Panc1 (cell line): ENCODE measurements around the gene PLCH1. TPM values are rescaled to one million over a fixed set of nuclear protein-coding genes. Genes with fewer than 3 reads are reported as not detected.

ENCODE experiments used
- ATAC-seq: fragments of 200-7000 bp; cut with Tn5 transposase; 2 replicates; pipeline ENCODE4 v1.9.1; 2020; ENCODE audit warnings: mild to moderate bottlenecking, moderate library complexity
- BruUV-seq: library from RNA; stranded (reverse); fragments of 400-500 nt; replicated peaks from 2 replicates; lab custom pipeline; 2021; lab: Mats Ljungman, UMichigan
- CTCF ChIA-PET: fragments of 300-600 bp; sonication (Branson Sonifier 250); formaldehyde crosslinking; loops from one replicate; lab custom pipeline; 2022; ENCODE audit warnings: antibody characterized with exemption; lab: Charles Lee
- POLR2A ChIA-PET: fragments of 300-600 bp; sonication (Branson Sonifier 250); formaldehyde crosslinking; loops from one replicate; lab custom pipeline; 2022; ENCODE audit warnings: antibody characterized with exemption; lab: Charles Lee
- DNase-seq: peaks from one replicate; pipeline ENCODE4 v3.0.0-alpha.2; 2010; ENCODE audit warnings: low read depth, low spot score
- H3K27ac ChIP-seq: 2 replicates; pipeline ENCODE4 v1.5.1; 2011; ENCODE audit warnings: mild to moderate bottlenecking, low read length, inconsistent platforms
- H3K27me3 ChIP-seq: fragments of 200-500 bp; sonication (Bioruptor generic); 2 replicates; pipeline ENCODE4 v1.6.0; 2014; ENCODE audit warnings: low read length, inconsistent platforms; ENCODE audit not compliant: control insufficient read depth, insufficient read depth
- H3K36me3 ChIP-seq: fragments of 200-500 bp; sonication (Bioruptor generic); 2 replicates; pipeline ENCODE4 v1.5.1; 2014; ENCODE audit warnings: inconsistent platforms, mild to moderate bottlenecking, low read length, moderate library complexity; ENCODE audit not compliant: control insufficient read depth, insufficient read depth
- H3K4me1 ChIP-seq: 2 replicates; pipeline ENCODE4 v1.5.1; 2011; ENCODE audit warnings: inconsistent platforms, mild to moderate bottlenecking, low read length, moderate library complexity; ENCODE audit not compliant: control insufficient read depth, insufficient read depth
- H3K4me3 ChIP-seq, 2 experiments: 2 replicates each; pipeline ENCODE4 v1.5.1; 2011 to 2012; ENCODE audit warnings: low read depth in 2 of 2, low read length in 2 of 2, mild to moderate bottlenecking in 2 of 2, inconsistent platforms in 1 of 2, moderate library complexity in 1 of 2
- H3K9me3 ChIP-seq: fragments of 200-500 bp; sonication (Bioruptor generic); 2 replicates; pipeline ENCODE4 v1.5.1; 2014; ENCODE audit warnings: low read depth, mild to moderate bottlenecking, inconsistent platforms, low read length, moderate library complexity; ENCODE audit not compliant: control insufficient read depth, insufficient read depth
- POLR2AphosphoS5 ChIP-seq: IDR thresholded peaks from 2 replicates; pipeline ENCODE4 v1.6.1; 2012; ENCODE audit warnings: mild to moderate bottlenecking, low read depth, low read length, moderate library complexity
- SIN3A ChIP-seq: IDR thresholded peaks from 2 replicates; pipeline ENCODE4 v1.6.1; 2012; ENCODE audit warnings: low read depth, mild to moderate bottlenecking, low read length, moderate library complexity, borderline replicate concordance; ENCODE audit not compliant: insufficient read depth
- TCF7L2 ChIP-seq: IDR thresholded peaks from 2 replicates; pipeline ENCODE4 v1.6.1; 2011; ENCODE audit warnings: mild to moderate bottlenecking, low read depth, low read length, inconsistent platforms
- in situ Hi-C: cut with HindIII; loops from 2 replicates; pipeline ENCODE4 v1.10.0; 2016; ENCODE audit warnings: low sequenced_read_pairs, low pct_unique_long_range_greater_than_20kb
- intact Hi-C: fragments of 100-400 bp; cut with micrococcal nuclease; formaldehyde crosslinking; loops from one replicate; pipeline ENCODE4 v1.10.0; 2022; ENCODE audit not compliant: unreplicated experiment
- total RNA-seq: library from RNA; stranded (reverse); gene quantifications from one replicate; pipeline ENCODE4 v1.2.1, GENCODE V29; 2021; ENCODE audit not compliant: unreplicated experiment
- TF ChIP-seq, protein P1 (sequence below), 2 experiments: IDR thresholded peaks; 2 replicates each; pipeline ENCODE4 v1.6.1; 2011 to 2012; ENCODE audit warnings: low read depth in 2 of 2, control low read depth in 1 of 2, low read length in 1 of 2, mild to moderate bottlenecking in 1 of 2, moderate library complexity in 1 of 2; ENCODE audit not compliant: insufficient read depth in 1 of 2
- TF ChIP-seq, protein P2 (sequence below): fragments of 450-650 bp; IDR thresholded peaks from 2 replicates; pipeline ENCODE4 v1.5.1; 2017; ENCODE audit warnings: mild to moderate bottlenecking

Gene PLCH1
- total RNA-seq, 1 experiment from 2014 or later: 0.03 TPM

DNA sequence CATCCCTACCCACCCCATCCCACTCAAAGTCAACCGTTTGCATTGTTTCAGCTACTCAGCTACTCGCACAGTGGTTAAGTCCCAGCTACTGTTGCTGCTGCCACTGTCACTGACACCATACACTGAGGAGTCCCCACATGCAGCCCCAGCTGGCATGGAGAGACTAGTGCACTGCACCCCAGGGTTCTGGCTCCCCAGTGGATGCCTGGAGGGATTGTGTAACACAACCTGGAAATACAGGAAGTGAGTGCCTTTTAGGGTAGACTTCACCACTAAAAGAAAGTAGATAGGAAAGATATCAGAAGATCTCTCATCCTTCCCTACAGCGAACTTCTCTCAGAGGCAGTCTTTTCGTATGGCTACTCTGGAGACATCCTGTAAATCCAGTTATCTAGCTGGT lies 282.2 kb downstream of the PLCH1 start:
- DNase-seq (no peak), ATAC-seq (no peak)
- Histone ChIP-seq H3K27ac (no peak overlapping the region), H3K9me3 (0 out of 2 replicates have a peak, but pooled peaks cover 3% of the 10 kb centered on the region), H3K27me3 (no peaks in the 10 kb centered on the region), H3K36me3 (no peaks in the 10 kb centered on the region), H3K4me1 (no peaks in the 10 kb centered on the region), H3K4me3 (no peak overlapping the region)
- intact Hi-C loops (no loop called here), in situ Hi-C loops (no loop called here)
- CTCF ChIA-PET: interaction anchor here (0.6 kb wide), 1 partner anchor 1325 kb away, joined by 5 read pairs; no protein-coding TSS in a partner anchor
- no TSS peak for BruUV-seq
- TF ChIP-seq TCF7L2 (no peak), POLR2AphosphoS5 (no peak), SIN3A (no peak)
- TF ChIP-seq, protein P1, sequence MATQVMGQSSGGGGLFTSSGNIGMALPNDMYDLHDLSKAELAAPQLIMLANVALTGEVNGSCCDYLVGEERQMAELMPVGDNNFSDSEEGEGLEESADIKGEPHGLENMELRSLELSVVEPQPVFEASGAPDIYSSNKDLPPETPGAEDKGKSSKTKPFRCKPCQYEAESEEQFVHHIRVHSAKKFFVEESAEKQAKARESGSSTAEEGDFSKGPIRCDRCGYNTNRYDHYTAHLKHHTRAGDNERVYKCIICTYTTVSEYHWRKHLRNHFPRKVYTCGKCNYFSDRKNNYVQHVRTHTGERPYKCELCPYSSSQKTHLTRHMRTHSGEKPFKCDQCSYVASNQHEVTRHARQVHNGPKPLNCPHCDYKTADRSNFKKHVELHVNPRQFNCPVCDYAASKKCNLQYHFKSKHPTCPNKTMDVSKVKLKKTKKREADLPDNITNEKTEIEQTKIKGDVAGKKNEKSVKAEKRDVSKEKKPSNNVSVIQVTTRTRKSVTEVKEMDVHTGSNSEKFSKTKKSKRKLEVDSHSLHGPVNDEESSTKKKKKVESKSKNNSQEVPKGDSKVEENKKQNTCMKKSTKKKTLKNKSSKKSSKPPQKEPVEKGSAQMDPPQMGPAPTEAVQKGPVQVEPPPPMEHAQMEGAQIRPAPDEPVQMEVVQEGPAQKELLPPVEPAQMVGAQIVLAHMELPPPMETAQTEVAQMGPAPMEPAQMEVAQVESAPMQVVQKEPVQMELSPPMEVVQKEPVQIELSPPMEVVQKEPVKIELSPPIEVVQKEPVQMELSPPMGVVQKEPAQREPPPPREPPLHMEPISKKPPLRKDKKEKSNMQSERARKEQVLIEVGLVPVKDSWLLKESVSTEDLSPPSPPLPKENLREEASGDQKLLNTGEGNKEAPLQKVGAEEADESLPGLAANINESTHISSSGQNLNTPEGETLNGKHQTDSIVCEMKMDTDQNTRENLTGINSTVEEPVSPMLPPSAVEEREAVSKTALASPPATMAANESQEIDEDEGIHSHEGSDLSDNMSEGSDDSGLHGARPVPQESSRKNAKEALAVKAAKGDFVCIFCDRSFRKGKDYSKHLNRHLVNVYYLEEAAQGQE (IDR thresholded peaks at IDR 0.05; ENCODE audit: insufficient read depth in 1 of 2, low read depth in 2 of 2, low read length in 1 of 2): no peak
- TF ChIP-seq, protein P2, sequence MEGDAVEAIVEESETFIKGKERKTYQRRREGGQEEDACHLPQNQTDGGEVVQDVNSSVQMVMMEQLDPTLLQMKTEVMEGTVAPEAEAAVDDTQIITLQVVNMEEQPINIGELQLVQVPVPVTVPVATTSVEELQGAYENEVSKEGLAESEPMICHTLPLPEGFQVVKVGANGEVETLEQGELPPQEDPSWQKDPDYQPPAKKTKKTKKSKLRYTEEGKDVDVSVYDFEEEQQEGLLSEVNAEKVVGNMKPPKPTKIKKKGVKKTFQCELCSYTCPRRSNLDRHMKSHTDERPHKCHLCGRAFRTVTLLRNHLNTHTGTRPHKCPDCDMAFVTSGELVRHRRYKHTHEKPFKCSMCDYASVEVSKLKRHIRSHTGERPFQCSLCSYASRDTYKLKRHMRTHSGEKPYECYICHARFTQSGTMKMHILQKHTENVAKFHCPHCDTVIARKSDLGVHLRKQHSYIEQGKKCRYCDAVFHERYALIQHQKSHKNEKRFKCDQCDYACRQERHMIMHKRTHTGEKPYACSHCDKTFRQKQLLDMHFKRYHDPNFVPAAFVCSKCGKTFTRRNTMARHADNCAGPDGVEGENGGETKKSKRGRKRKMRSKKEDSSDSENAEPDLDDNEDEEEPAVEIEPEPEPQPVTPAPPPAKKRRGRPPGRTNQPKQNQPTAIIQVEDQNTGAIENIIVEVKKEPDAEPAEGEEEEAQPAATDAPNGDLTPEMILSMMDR: no peak
- POLR2A ChIA-PET: no interaction called here

DNA sequence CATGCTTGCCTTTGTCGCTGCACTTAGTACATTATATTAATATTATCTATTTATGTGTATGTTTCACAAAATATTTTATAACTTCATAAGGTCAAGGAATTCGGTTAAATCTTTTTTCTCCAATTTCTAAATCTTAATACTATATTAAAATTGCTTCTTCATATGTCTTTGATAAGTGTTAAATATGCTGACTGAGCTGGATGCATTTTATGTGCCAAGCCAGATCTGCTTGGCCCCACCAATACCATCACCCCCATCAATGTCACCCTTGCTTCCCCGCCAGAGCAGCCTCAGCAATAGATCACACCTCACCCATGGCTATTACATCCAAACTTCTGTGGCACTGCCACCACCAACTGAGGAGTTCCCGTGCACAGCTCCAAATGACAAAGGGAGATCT lies 287.3 kb downstream of the PLCH1 start:
- Histone ChIP-seq H3K27ac (no peak overlapping the region), H3K27me3 (no peaks in the 10 kb centered on the region), H3K4me3 (no peak overlapping the region), H3K36me3 (no peaks in the 10 kb centered on the region), H3K9me3 (no peaks in the 10 kb centered on the region), H3K4me1 (no peaks in the 10 kb centered on the region)
- no TSS peak for BruUV-seq
- ATAC-seq (no peak), DNase-seq (no peak)
- ChIA-PET CTCF (no interaction called here), POLR2A (no interaction called here)
- intact Hi-C loops: no loop called here
- TF ChIP-seq TCF7L2: no peak
- TF ChIP-seq, protein P1 (IDR thresholded peaks at IDR 0.05; ENCODE audit: insufficient read depth in 1 of 2, low read depth in 2 of 2, low read length in 1 of 2): no peak
- TF ChIP-seq, protein P2: no peak
- TF ChIP-seq SIN3A: no peak
- no peak for TF ChIP-seq POLR2AphosphoS5
- in situ Hi-C loops: no loop called here
